ENCODE data around the gene LAD1.

DNA sequence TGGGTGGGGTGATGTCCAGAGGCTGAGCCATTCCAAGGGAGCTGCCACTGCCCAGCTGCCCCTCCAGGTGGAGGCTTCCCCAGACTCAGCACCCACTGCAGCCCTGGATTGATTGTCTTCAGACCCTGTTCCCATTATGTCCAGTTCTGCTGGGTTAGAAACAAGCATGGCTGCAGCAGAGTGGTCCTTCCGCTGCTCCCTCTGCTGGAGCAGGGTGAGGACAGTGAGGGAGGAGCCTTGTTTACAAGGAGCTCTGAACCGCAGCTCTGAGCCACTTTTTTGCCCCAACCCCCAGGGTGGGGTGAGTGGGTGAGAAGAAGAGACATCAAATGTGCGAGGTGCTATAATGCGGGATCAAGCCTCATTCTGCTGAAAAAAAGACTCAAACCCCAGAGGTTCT is 24.0 kb downstream of the LAD1 start:
- TF ChIP-seq EHMT2 (IDR thresholded peaks at IDR 0.05): no peak
- no peak for TF ChIP-seq ZBTB2 (IDR thresholded peaks at IDR 0.05)
- TF ChIP-seq USF1 (CRISPR knock-in tag; IDR thresholded peaks at IDR 0.05): no peak

Measured in K562 (cell line).